ENCODE results near the gene CBL. TPM values are rescaled to one million over a fixed set of nuclear protein-coding genes. Genes with fewer than 3 reads are reported as not detected.
"Not testable (repeated sequence)": the region's sequence is repeated elsewhere in the genome, so short reads cannot be mapped to it uniquely, and the experiment has no call there.

The CBL gene
- total RNA-seq, 2 experiments from 2014 or later = 45.1 to 45.2 TPM

DNA sequence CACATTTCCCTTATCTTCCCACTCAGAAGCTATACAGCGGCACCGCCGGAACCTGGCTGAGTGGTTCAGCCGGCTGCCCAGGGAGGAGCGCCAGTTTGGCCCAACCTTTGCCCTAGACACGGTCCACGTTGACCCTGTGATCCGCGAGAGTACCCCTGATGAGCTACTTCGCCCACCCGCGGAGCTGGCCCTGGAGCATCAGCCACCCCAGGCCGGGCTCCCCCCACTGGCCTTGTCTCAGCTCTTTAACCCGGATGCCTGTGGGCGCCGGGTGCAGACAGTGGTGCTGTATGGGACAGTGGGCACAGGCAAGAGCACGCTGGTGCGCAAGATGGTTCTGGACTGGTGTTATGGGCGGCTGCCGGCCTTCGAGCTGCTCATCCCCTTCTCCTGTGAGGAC, 32.7 kb upstream of the CBL start:
- Mint-ChIP-seq H3K4me1 (peaks cover 24% of the 10 kb centered on the region), H3K27ac (no peak overlapping the region), H3K36me3 (peaks cover 4% of the 10 kb centered on the region), H3K4me3 (no peak overlapping the region), H3K27me3 (no peaks in the 10 kb centered on the region), H3K9me3 (no peaks in the 10 kb centered on the region)
- ATAC-seq (ENCODE audit: low read depth) (no peak), DNase-seq (no peak)
- POLR2A ChIA-PET = no interaction called here

DNA sequence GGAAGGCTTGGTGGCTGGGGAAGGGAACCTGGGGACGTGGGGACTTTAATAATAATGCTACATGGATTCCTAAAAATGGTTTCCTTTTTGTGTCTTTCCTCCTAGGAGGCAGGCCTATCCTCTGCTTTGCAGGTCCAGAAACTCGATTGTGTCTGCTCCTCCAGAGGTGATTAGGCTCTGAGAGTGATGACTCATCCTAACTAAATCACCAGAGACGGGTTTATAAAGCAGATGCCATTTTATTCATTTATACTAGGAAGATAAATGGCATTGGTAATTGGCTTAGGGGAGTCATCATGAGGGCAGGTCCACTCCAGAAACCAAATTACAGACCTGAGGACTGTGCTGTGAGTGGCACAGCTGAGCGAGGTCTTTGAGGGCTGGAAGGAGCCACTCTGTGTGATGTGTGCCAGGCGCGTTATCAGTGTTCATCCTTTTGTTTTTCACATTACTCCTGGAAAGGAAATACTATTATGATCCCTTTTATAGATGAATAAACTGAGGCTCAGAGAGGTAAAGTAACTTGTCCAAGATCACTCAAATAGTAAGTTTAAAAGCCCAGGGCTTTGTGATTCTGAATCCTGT, 30.6 kb upstream of the CBL start:
- DNase-seq (no peak), ATAC-seq (ENCODE audit: low read depth) (no peak)
- Mint-ChIP-seq H3K4me1 (peaks cover 20% of the 10 kb centered on the region), H3K4me3 (no peak overlapping the region), H3K27me3 (no peaks in the 10 kb centered on the region), H3K36me3 (peaks cover 7% of the 10 kb centered on the region), H3K9me3 (no peaks in the 10 kb centered on the region), H3K27ac (peak overlapping the region; percentile 6)
- POLR2A ChIA-PET = no interaction called here

DNA sequence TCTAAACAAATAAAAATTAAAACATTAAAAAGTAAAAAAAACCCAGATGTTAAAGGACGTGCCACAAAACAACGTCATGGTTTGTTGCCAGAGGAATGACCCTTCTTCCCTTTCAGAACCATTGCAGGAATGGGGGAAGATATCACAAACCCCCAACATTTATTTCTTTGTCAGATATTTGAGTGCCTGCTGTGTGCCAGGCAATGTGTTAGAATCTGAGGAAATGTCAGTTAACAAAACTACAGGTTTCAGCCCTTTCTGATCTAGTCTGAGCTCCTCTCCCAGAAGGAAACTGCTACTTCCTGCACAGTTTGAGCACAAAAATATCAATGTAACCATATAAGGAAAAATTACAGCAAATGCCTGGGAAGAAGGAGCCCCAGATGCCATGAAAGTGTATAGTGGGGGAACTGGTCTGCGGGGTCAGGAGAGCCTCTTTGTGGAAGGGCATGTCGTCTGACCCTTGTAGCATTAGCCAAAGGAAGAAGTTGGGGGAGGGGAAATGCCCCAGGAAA, 27.9 kb upstream of the CBL start:
- POLR2A ChIA-PET = interaction anchor here (0.7 to 2.2 kb wide), 5 partner anchors 9 to 143 kb away, joined by 3 to 18 read pairs (median 3); partner anchors contain the start of genes NLRX1 and VPS11
- peaks cover 11% of the 10 kb centered on the region for H3K36me3 Mint-ChIP-seq
- peaks cover 7% of the 10 kb centered on the region for H3K4me1 Mint-ChIP-seq
- DNase-seq (no peak), ATAC-seq (ENCODE audit: low read depth) (no peak)
- peak overlapping the region; percentile 65 for H3K4me3 Mint-ChIP-seq
- H3K27ac Mint-ChIP-seq = peak overlapping the region; percentile 89
- H3K27me3 Mint-ChIP-seq = no peaks in the 10 kb centered on the region
- no peaks in the 10 kb centered on the region for H3K9me3 Mint-ChIP-seq

DNA sequence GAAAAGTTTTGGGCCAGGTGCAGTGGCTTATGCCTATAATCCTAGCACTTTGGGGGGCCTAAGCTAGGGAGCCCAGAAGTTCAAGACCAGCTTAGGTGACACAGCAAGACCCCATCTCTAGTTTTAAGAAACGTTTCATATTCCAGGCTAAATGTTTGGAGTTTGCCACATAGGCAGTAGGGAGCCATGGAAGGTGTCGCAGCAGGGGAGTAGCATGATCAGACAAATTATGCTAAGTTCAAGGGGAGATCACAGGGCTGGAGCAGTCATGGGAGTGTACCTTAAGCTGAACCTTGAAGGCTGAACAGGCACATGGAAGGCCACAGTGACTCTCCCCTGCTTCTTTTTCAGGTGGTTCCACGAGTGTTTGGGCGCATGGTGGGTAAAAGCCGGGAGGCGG, 26.8 kb upstream of the CBL start:
- peak overlapping the region; percentile 63 for H3K27ac Mint-ChIP-seq
- no peak for DNase-seq
- no peaks in the 10 kb centered on the region for H3K27me3 Mint-ChIP-seq
- H3K9me3 Mint-ChIP-seq = no peaks in the 10 kb centered on the region
- peaks cover 11% of the 10 kb centered on the region for H3K36me3 Mint-ChIP-seq
- POLR2A ChIA-PET = interaction anchor here (0.5 to 3.0 kb wide), 2 partner anchors 10 to 50 kb away, joined by 3 to 14 read pairs; partner anchors contain the start of gene NLRX1
- H3K4me3 Mint-ChIP-seq = no peak overlapping the region
- ATAC-seq (ENCODE audit: low read depth) = no peak
- H3K4me1 Mint-ChIP-seq = peaks cover 7% of the 10 kb centered on the region

DNA sequence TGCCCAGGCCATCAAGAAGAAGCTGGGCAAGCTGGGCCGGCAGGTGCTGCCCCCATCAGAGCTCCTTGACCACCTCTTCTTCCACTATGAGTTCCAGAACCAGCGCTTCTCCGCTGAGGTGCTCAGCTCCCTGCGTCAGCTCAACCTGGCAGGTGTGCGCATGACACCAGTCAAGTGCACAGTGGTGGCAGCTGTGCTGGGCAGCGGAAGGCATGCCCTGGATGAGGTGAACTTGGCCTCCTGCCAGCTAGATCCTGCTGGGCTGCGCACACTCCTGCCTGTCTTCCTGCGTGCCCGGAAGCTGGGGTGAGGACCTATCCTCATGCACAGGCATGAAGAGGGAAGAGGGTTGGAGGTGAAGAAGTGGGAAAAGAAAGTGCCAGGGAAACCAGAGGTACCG, 26.2 kb upstream of the CBL start:
- ATAC-seq (ENCODE audit: low read depth) (no peak), DNase-seq (no peak)
- Mint-ChIP-seq H3K9me3 (no peaks in the 10 kb centered on the region), H3K27ac (peak overlapping the region; percentile 38), H3K4me3 (no peak overlapping the region), H3K4me1 (peaks cover 9% of the 10 kb centered on the region), H3K27me3 (no peaks in the 10 kb centered on the region), H3K36me3 (peaks cover 11% of the 10 kb centered on the region)
- POLR2A ChIA-PET = interaction anchor here (0.5 to 3.0 kb wide), 3 partner anchors 11 to 66 kb away, joined by 3 to 14 read pairs (median 4); partner anchors contain the start of gene NLRX1

DNA sequence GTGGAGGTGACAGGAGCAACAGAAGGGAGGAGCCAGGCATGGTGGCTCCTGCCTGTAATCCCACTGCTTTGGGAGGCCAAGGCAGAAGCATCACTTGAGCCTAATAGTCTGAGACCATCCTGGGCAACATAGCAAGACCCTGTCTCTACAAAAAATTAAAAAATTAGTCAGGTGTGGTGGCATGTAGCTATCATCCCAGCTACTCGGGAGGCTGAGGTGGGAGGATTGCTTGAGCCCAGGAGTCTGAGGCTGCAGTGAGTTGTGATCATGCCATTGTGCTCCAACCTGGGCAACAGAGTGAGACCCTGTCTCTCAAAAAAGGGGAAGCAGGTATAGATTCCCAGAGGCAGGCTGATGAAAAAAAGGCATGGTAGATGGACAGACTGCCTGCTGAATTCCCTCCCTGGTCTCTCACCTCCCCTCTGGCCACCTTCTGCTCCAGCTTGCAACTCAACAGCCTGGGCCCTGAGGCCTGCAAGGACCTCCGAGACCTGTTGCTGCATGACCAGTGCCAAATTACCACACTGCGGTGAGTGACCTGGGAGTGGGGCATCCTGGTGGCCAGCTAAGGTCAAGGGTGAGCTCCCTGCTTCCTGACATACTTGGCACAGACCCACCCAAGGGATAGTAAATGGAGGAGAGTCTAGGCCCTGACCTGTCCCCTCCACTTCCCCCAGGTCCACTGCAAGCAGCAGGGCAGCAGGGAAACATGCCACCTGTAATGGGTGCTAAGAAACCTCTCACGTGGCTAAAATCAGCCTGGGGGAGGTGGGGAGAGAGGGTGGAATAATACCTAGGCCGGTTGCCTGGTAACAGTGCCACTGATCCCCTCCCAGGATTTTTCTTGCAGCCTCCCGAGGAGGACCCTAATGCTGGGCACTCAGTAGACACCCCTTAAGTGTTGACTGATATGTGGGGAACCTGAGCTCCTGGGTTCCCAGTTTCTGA, 25.1 kb upstream of the CBL start:
- Mint-ChIP-seq H3K27me3 (no peaks in the 10 kb centered on the region), H3K4me3 (no peak overlapping the region), H3K36me3 (peaks cover 11% of the 10 kb centered on the region), H3K4me1 (peaks cover 9% of the 10 kb centered on the region), H3K9me3 (no peaks in the 10 kb centered on the region), H3K27ac (no peak overlapping the region)
- ATAC-seq (ENCODE audit: low read depth) (no peak), DNase-seq (no peak)
- POLR2A ChIA-PET = interaction anchor here (0.7 to 3.0 kb wide), 2 partner anchors 12 to 65 kb away, joined by 4 to 14 read pairs; partner anchors contain the start of gene NLRX1

DNA sequence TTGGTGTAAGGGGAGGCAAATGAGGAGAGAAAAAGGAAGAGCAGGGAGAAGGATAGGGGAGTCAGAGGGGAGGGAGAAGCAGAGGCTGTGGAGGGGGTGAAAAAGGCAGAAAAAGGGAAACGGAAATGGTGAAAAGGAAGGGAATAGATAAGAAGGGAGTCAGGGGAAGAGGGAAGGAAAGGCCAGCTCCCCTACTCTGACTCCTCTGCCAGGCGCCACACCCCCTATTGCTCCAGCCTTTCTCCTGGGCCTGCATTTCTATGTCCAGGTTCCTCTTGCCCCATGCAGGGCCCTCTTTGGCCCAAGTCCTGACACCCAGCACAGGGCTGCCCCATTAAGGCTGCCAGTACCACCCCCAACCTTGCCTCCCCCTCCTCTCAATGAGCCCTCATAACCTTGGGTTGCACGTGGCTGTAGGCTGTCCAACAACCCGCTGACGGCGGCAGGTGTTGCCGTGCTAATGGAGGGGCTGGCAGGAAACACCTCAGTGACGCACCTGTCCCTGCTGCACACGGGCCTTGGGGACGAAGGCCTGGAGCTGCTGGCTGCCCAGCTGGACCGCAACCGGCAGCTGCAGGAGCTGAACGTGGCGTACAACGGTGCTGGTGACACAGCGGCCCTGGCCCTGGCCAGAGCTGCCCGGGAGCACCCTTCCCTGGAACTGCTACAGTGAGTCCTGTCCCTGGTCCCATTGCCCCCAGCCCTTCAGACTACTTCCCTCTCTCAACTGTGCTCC, 24.3 kb upstream of the CBL start:
- Mint-ChIP-seq H3K27me3 (no peaks in the 10 kb centered on the region), H3K27ac (no peak overlapping the region), H3K9me3 (no peaks in the 10 kb centered on the region), H3K4me3 (no peak overlapping the region), H3K36me3 (peaks cover 11% of the 10 kb centered on the region), H3K4me1 (peaks cover 9% of the 10 kb centered on the region)
- ATAC-seq (ENCODE audit: low read depth) (no peak), DNase-seq (no peak)
- POLR2A ChIA-PET = interaction anchor here (3.0 kb wide), 1 partner anchor 13 kb away, joined by 14 read pairs; the partner anchor contains the start of gene NLRX1

DNA sequence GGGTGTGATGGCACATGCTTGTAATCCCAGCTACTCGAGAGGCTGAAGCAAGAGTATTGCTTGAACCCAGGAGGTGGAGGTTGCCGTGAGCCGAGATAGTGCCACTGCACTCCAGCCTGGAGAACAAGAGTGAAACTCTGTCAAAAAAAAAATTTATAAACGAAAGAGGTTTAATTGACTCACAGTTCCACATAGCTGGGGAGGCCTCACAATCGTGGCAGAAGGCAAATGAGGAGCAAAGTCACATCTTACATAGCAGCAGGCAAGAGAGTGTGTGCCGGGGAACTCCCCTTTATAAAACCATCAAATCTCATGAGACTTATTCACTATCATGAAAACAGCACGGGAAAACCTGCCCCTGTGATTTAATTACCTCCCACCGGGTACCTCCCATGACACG, 21.7 kb upstream of the CBL start:
- not testable (repeated sequence) for H3K27ac Mint-ChIP-seq; DNase-seq; H3K4me3 Mint-ChIP-seq; H3K36me3 Mint-ChIP-seq; H3K9me3 Mint-ChIP-seq; H3K27me3 Mint-ChIP-seq; H3K4me1 Mint-ChIP-seq; ATAC-seq (ENCODE audit: low read depth)
- POLR2A ChIA-PET = interaction anchor here (0.6 to 1.9 kb wide), 2 partner anchors 15 to 1177 kb away, joined by 3 to 6 read pairs; partner anchors contain the start of gene NLRX1

DNA sequence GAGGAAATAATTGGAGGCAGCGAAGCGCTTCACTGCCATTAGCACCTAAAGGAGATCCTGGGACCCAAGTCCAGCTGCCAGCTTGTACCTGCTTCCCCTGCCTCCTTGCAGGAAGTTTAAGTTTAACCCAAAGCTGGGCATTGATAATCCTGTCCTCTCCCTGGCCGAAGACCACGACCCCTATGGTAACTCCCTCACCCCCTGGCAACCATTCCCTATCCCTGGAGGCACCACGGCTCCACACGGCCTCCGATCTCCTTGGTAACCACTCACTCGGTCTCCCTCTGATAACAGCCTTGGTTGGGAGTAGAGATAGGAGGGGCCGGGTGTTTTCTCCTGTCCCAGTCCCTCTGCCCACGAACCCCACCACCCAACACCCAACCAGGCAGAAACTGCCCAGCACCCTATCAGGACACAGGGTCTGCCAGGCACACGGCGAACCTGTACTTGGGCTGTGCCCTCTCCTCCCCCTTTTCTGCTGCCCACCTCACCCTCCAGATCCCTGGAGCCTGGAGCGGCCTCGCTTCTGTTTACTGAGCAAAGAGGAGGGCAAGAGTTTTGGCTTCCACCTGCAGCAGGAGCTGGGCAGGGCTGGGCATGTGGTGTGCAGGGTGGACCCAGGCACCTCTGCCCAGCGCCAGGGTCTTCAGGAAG, 20.0 kb upstream of the CBL start:
- POLR2A ChIA-PET = interaction anchor here (0.7 kb wide), 1 partner anchor 91 kb away, joined by 4 read pairs; no protein-coding TSS in a partner anchor
- H3K4me1 Mint-ChIP-seq = peaks cover 2% of the 10 kb centered on the region
- H3K9me3 Mint-ChIP-seq = no peaks in the 10 kb centered on the region
- DNase-seq (no peak), ATAC-seq (ENCODE audit: low read depth) (no peak)
- H3K27ac Mint-ChIP-seq = no peak overlapping the region
- H3K36me3 Mint-ChIP-seq = peaks cover 6% of the 10 kb centered on the region
- no peak overlapping the region for H3K4me3 Mint-ChIP-seq
- no peaks in the 10 kb centered on the region for H3K27me3 Mint-ChIP-seq

DNA sequence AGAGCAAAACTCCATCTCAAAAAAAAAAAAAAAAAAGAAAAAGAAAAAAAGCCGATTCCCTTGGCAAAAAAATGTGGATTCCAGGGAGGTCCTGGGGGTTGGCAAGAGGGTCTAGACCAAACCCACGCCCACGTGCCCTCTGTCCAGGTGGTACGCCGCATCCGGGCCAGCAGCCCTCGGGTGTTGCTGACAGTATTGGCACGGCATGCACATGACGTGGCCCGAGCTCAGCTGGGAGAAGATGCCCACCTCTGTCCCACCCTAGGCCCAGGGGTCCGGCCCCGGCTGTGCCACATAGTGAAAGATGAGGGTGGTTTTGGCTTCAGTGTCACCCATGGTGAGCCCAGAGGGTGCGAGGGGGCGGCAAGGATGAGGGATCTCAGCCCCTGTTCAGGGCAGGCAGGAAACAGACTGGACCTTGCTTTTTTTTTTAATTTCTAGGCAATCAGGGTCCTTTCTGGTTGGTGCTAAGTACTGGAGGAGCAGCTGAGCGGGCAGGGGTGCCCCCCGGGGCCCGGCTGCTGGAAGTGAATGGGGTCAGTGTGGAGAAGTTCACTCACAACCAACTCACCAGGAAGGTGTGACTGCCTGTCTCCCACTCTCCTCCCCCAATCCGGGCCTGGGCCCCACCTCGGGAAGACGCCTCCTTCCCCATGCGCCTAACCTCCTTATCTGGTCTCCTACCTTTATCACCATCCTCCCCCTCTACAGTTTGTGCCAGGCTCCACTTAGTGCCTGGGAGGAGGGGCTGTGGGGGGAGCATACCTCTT, 18.8 kb upstream of the CBL start:
- ATAC-seq (ENCODE audit: low read depth) (no peak), DNase-seq (no peak)
- Mint-ChIP-seq H3K27ac (no peak overlapping the region), H3K27me3 (no peaks in the 10 kb centered on the region), H3K36me3 (peaks cover 5% of the 10 kb centered on the region), H3K9me3 (no peaks in the 10 kb centered on the region), H3K4me1 (peaks cover 2% of the 10 kb centered on the region), H3K4me3 (no peak overlapping the region)
- POLR2A ChIA-PET = interaction anchor here (0.7 kb wide), 1 partner anchor 93 kb away, joined by 4 read pairs; no protein-coding TSS in a partner anchor

DNA sequence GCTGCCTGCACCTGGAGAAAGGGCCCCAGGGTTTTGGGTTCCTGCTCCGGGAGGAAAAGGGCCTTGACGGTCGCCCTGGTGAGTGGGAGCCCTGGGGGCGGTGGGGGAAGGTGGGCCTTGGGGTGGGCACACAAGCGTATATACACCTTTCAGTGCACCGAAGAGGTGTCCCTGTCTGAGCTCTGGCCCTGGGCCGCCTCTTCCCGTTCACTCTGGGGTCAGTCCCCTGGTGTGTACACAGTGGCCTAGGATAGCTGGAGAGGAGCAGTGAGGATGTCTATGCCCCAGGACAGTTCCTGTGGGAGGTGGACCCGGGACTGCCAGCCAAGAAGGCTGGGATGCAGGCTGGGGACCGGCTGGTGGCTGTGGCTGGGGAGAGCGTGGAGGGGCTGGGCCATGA, 18.1 kb upstream of the CBL start:
- H3K4me3 Mint-ChIP-seq = no peak overlapping the region
- POLR2A ChIA-PET = no interaction called here

DNA sequence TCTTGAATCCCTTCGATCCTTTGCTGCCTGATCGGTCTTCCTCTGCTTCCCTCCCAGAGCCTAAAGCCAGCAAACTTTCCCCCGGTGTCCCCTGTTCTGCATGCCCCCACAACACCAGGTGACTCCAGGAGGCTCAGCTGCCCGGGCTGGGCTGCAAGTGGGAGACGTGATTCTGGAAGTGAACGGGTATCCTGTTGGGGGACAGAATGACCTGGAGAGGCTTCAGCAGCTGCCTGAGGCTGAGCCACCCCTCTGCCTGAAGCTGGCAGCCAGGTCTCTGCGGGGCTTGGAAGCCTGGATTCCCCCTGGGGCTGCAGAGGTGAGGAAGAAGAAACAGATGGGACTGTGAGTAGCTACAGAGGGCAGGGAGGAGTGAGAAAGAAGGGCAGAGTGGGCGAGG, 17.3 kb upstream of the CBL start:
- Mint-ChIP-seq H3K9me3 (no peaks in the 10 kb centered on the region), H3K4me1 (peaks cover 2% of the 10 kb centered on the region), H3K27ac (no peak overlapping the region), H3K4me3 (no peak overlapping the region), H3K27me3 (no peaks in the 10 kb centered on the region), H3K36me3 (no peaks in the 10 kb centered on the region)
- ATAC-seq (ENCODE audit: low read depth) (no peak), DNase-seq (no peak)
- POLR2A ChIA-PET = no interaction called here

More for the DNA sequence above, 18.1 kb upstream of the CBL start:
- Mint-ChIP-seq H3K9me3 (no peaks in the 10 kb centered on the region), H3K27ac (no peak overlapping the region), H3K36me3 (no peaks in the 10 kb centered on the region), H3K27me3 (no peaks in the 10 kb centered on the region), H3K4me1 (peaks cover 2% of the 10 kb centered on the region)
- no peak for ATAC-seq (ENCODE audit: low read depth)
- no peak for DNase-seq

Measured in activated naive CD8-positive, alpha-beta T cell treated with anti-CD3 and anti-CD28 coated beads, Interleukin-2, amount 10 ng/mL, durations not matched to agents 7 days and 5 days (primary cell).